Fibroblast of skin of scalp (primary cell): ENCODE data around the gene SOWAHD. TPM values are rescaled to one million over a fixed set of nuclear protein-coding genes. Genes with fewer than 3 reads are reported as not detected.
A peak's percentile ranks its signal among the peaks of the same experiment; 100 is the strongest.
"Not testable (repeated sequence)": the region's sequence is repeated elsewhere in the genome, so short reads cannot be mapped to it uniquely, and the experiment has no call there.

ENCODE experiments used
- DNase-seq: peaks from one replicate; pipeline ENCODE4 v3.0.0-alpha.2; 2013
- polyA plus RNA-seq, 2 experiments: library from polyadenylated mRNA; unstranded; fragments of 120-200 nt; gene quantifications; one replicate each; pipeline ENCODE4 v1.2.1, GENCODE V29; 2013; ENCODE audit not compliant: insufficient read length in 2 of 2

The SOWAHD gene, protein sequence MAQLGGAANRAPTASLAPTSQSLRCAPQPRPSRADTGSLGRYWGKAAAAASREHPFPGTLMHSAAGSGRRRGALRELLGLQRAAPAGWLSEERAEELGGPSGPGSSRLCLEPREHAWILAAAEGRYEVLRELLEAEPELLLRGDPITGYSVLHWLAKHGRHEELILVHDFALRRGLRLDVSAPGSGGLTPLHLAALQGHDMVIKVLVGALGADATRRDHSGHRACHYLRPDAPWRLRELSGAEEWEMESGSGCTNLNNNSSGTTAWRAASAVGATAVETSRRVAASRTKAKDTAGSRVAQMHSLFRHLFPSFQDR
- 0.85 TPM for polyA plus RNA-seq (2013, experiment 1 of 2; ENCODE audit: insufficient read length)
- 0.76 TPM for polyA plus RNA-seq (2013, experiment 2 of 2; ENCODE audit: insufficient read length)

DNA sequence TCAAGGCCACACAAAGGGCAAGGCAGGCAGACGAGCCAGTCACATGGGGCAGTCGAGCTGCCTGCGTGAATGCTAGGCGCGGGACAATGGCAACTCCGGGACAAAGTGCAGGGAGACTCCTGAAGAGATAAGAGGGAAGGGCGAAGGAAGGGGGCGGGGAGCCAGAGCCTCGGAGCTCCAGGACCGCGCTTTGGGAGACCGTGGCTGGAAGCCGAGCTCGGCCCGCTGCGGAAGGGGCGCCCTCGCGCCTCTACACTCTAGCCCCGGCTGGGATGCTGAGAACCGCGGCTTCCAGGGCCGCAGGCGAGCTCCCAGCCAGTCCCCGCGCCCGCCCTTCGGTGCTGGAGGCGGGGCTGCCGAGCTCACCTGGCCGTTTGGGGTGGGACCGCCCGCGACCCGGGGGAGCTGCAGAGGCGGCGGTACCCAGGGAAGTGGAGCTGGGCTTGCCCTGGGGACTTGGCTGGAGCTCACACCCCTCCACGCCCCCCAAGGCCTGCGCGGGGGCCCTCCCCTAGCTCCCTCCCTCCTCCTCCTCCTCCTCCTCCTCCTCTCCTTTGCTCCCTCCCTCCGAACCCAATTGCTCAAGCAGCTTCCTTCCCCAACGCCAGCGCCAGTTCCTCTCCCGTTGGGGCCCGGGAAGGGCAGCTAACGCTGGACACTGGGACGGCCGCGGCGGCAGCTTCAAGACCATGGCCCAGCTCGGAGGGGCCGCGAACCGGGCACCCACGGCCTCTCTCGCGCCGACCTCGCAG is at the start of gene SOWAHD:
SOWAHD (plus strand) TSS at position 610 of the 752 bp plus-strand sequence; CDS start at position 690, 80 bp downstream.
- DNase-seq = peak; percentile 26

DNA sequence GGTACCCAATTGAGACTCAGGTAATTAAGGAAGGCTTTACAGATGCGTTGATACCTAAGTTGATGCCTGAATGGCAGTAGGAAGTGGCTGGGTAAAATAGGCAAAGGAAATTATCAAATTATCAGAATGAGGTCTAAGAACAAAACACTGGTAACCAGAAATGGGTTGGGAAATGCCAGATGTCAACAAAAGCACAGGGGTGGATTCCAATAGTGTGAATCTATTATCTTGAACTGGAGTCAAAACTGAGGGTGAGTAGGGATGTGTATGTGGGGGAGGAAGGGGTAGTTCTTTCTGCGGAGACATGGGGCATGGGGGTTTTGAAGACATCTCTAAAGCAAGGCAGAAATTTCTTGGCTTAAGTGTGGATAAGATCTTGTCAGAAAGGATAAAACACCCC is 49.5 kb upstream of the SOWAHD start:
- DNase-seq = no peak

DNA sequence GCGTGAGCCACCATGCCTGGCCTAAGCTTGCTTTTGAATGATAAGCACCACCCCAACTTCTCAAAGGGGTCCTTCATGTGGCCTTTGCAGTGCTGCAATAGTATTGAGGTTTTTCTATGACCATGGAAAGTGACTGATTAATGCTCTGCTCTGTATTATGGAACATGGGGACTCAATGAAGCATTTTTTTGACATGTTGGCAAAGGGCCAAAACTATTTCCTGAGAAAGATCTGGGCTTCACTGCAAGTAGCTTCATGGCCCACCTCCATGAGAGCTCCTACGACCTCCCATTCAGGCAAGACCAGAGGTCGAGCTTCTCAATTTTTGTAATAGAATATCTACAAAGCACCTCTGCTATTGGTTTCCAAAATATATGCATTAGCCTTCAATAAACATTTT is 48.8 kb upstream of the SOWAHD start:
- no peak for DNase-seq

DNA sequence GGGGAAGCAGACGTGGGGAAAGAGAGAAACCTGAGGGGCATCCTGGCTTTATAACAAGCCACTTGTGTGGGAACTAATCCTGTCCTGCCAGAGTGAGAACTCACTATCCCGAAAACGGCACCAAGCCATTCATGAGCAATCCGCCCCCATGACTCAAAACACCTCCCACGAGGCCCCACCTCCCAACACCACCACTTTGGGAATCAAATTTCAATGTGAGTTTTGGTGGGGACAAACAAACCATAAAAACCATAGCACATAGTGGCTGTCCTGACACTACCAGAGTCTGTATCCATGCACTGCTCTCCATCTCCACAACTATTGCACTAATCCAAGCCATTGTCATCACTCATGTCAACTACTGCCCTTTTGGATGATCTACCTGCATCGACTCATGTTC is 36.9 kb upstream of the SOWAHD start:
- DNase-seq = no peak

DNA sequence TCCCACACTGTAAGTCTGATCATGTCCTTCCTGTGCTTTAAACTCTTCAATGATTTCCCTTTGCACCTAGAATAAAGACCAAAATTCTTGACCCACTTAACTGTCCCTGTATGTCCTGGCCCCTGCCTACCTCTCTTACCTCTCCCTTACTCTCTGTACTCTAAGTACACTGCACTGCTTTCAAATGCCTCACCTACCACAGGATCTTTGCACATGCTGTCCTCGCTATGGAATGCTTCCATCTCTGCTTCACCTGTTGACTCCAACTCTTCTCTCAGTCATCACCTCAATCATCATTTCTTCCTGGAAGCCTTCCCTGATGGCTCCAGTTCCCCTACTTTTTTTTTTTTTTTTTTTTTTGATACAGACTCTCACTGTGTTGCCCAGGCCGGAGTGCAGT is 36.5 kb upstream of the SOWAHD start:
- no peak for DNase-seq

DNA sequence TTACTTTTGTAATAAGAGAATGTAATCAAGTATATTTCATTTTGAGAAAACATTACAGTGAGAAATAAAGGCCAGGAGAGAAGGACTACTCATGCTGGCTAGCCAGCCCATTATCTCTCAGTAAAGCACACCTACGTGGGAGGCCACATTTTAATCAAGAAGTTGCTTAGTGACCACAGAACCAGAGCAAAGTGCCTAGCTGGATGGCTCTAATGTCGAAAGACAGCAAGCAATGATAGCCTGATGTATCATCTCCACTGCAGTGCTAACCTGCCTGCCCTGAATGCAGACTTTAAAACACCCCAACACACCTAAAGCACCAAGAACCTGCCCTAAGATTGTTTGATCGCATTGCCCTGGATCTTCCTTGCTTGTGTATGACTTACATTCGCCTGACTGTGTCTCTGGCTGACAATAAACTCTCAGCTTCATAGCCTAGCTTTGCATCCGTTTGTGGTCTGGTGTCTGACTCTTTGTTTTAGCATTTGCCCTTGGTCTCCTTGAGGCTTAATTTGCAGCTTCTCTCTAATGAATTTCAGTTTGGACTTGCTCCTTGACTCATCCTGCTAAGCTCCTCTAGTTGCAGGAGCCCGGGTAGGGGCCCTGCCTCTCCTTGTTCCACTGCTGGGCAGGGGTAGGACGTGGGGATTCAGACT is 31.4 kb upstream of the SOWAHD start:
- DNase-seq = no peak

DNA sequence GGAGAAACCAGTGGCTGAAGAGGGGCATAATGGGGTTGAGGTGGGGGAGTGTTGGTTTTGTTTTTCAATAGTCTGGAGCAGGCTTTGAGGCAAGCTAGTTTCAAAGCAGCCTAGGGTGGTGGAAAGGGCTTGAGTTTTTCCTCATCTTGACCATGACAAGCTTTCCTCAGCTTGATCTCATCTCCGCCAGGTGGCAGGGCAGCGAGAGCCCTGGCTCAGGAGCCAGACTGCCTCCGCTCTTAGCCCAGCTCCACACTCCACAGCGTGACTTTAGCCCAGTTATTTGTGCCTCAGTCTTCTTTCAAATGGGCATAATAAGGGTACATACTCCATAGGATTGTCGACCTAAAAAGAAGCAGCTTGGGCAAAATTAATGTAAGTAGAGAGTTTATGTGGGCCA is 29.9 kb upstream of the SOWAHD start:
- DNase-seq = no peak

DNA sequence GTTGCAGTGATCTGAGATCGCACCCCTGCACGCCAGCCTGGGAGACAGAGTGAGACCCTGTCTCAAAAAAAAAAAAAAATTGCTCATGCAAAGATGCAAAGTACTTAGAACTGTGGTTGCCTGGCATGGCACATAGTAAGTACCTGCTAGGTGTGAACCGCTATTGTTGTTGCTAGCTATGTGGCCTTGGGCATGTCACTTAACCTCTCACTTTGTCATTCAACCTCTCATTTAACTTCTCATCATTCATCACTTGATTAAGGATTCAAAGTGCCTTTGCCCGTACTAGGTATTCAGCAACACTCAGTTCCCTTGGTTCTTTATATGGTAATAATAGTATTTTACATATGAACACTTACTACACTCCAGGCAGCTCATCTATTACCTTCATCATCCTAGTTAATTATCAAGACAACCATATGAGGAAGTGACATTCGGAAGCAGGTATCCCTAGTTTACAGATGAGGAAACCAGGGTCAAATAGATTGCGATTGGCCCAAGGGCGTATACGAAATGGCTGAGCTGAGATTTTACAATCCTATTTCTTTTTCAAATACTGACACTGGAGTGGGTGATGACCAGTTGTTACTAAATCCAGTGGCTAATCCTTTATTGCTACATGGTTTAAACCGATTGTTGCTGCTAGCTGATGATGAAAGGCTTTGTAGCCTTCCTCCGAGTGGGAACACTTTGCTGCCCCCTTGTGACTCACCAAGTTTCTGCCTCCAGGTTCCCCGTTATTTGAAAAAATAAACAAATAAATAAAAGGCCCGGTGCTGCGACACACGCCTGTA is 28.8 kb upstream of the SOWAHD start:
- DNase-seq = peak; percentile 55

DNA sequence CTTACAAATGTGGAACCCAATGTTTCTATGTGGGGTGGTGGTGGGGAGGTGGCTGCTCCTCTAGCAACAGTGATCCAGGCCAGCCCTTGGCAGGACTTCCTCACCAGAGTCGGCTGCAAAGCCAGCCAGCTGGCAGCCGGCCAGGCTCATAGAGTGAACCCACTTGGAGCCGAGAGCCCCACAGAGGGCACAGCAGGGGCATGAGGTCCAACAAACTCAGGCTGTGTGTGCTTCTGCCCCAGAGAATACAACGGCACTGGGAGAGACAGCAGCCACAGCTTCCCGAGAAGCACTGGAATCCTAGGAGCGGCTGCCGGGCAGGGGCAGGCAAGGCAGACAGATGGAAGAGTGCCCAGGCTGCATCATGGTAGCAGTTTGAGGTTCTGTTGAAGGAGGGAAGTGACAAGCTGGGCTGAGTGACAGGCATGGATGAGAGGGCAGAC is 23.5 kb upstream of the SOWAHD start:
- no peak for DNase-seq

DNA sequence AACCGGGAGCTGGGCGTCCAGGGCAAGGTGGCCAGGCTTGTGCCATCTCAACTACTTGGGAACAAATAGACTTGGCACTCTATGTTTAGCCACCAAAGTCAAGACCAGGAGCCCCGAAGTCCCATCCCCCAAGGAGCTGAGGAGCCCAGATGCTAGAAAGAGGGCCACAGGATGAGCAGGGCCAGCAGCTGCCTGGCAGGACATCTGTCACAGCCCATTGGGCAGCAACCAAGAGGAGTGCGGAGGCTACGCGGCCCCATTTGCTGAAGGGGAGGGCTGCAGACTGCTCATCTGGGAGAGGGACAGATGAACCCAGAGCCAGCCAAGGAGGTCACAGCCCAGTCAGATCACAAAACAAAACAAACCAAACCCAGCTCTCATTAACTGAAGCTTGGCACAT is 22.9 kb upstream of the SOWAHD start:
- no peak for DNase-seq

DNA sequence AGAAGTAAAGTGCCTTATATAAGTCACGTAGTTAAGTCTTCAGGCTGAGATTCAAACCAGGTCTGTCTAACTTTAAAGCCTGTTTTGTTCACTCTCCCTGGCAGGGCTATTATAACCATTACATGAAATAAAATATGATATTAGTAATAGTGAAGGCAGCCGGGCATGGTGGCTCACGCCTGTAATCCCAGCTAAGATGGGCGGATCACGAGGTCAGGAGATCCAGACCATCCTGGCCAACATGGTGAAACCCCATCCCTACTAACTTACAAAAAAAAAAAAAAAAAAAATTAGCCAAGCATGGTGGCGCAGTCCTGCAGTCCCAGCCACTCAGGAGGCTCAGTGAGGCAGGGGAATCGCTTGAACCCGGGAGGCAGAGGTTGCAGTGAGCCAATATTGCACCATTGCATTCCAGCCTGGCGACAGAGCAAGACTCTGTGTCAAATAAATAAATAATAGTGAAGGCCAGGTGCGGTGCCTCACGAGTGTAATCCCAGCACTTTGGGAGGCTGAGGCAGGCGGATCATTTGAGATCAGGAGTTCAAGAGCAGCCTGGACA is 22.1 kb upstream of the SOWAHD start:
- DNase-seq = no peak

DNA sequence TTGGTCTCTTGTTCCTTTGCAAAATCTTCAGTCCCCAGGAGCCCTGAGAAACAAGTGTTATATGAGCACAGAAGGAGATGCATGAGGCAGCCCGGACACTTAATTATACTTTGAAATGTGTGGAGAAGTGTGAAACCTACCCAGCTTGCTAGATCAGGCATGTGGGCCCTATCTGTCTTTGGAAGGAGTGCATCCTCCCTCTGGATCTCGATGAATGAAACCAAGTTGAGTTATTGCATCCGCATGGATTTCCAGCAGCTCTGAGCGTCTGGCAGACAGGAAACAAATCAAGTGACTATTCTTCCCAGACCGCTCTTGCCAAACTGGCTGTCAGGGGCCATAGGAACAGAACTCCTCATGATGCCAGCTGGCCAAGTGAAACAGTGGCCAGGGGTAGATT is 19.6 kb upstream of the SOWAHD start:
- no peak for DNase-seq

DNA sequence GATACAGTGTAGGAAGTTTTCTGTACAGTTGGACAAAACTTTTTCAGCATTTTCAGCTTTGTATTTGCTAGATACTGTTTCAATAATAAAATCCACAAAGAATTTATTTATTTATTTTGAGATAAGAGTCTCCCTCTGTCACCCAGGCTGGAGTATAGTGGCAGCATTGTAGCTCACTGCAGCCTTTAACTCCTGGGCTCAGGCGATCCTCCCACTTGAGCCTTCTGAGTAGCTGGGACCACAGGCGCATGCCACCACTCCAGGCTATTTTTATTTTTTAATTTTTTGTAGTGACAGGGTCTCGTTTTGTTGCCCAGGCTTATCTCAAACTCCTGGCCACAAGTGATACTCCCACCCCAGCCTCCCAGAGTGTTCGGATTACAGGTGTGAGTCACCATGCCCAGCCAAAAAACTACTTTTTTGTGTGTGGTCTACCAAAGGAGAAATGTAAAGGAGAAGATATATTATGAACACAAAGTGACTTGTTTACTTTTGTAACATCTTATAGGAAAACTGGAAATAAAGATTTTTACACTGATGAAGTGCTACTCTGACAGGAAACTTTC is 13.0 kb upstream of the SOWAHD start:
- no peak for DNase-seq

DNA sequence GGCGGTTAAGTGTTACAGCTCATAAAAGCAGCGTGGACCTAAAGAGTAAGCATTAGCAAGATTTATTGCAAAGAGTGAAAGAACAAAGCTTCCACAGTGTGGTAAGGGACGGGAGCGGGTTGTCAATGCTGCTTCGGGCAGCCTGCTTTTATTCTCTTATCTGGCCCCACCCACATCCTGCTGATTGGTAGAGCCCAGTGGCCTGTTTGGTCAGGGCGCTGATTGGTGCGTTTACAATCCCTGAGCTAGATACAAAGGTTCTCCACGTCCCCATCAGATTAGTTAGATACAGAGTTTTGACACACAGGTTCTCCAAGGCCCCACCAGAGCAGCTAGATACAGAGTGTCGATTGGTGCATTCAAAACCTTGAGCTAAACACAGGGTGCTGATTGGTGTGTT is 8.3 kb upstream of the SOWAHD start:
- DNase-seq = not testable (repeated sequence)

DNA sequence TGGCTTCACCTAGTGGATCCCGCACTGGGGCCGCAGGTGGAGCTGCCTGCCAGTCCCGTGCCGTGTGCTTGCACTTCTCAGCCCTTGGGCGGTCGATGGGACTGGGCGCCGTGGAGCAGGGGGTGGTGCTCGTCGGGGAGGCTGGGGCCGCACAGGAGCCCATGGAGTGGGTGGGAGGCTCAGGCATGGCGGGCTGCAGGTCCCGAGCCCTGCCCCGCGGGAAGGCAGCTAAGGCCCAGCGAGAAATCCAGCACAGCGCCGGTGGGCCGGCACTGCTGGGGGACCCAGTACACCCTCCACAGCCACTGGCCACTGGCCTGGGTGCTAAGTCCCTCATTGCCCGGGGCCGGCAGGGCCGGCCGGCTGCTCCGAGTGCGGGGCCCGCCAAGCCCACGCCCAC is 7.6 kb upstream of the SOWAHD start:
- DNase-seq = not testable (repeated sequence)

DNA sequence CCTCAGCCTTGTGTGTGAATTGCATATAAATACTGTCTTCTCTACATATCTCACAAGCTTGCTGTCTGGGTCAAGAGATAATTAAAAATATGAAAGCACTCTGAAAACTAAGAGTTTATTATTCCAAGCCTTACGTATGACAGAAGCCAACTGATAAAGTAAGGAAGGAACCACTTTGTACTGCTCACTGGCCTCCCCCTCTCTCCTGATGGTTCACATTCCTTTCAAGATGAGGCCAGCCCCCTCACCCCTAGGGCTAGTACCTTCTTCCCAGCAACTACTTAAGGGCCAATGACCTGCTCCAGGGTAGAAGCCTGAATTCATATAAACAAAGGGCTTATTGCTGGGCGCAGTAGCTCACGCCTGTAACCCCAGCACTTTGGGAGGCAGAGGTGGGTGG is 5.4 kb upstream of the SOWAHD start:
- no peak for DNase-seq

DNA sequence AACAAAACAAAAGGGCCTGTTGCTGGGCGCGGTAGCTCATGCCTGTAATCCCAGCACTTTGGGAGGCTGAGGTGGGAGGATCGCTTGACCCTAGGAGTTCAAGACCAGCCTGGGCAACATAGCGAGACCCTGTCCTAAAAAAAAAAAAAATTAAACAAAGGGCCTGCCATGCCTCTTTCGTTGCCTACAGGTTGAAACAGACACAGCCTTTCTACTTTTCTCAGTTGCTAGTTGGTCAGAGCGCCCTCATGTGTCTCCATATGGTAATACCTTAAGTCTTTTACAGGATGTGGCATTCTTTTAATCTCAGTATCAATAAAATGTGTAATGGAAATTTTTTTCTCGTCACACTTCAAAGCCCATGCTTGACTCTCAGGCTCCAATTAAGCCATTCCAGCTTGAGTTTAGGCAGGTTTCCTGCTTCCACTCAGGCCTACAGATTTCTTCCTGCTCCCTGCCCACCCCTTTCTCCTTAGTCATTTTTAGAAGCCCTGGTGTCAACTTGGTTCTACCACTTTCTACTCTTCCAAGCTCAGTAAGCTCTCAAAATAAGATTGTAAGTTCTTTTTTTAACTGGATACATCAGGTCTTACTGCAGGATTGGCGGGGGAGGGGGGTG is 4.6 kb upstream of the SOWAHD start:
- peak; percentile 44 for DNase-seq

DNA sequence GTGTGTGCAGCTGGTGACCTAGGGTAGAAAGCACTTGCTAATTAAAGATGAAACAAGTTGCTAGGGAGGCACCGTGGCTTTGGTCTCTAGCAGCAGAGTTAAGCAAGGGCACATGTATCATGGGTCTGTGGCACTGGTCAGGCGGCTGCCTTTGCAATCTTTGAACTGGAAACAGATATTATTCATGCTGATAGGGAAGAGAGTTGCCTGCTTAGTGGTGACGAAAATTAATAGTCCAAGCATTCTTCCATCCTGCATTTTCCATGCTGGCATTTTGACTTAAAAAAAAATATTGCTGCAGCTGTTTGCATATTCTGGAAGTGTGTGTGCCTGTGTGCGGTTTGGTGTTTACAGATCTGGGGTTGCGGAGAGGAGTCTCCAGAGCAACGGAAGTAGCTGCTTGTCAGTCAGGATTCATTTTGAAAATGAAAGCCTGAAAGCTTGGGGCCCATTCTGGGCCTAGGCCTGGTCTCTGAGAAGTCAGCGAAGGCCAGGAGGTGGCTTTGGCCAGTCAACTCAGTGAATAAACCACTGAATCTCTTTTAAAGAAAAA is 2.3 kb upstream of the SOWAHD start:
- DNase-seq = peak; percentile 24

DNA sequence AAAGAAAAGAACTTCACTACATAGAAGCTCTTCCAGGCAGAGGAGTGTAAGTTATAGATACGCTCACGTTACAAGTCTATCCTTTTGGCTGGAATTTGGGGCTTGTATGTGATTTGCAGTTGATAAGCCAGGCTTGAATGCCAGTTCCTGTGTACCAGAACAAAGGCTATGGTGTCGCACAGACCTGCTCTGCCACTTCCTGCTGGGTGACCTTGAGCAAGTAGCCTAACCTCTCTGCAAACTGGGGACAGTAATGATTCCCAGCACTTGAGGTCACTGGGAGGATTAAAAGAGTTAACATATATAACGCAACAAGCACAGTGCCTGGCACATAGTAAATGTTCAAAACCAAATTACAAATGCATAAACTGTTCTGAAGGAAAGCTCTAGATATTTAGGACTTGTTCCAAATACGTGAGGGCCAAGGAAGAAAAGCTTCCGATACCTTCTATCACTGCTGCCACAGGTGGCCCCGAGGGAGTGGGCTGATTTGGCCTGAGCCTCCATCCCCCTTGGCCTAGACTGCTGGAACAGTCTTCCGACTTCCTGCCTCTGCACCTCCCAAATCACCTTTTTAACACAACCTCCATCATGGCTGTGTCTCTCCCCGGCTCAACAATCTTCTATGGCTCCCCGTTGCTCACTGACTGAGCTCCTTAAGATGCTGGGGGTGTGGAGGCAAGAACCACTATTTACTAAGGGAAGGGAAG is 1.3 kb upstream of the SOWAHD start:
- no peak for DNase-seq

DNA sequence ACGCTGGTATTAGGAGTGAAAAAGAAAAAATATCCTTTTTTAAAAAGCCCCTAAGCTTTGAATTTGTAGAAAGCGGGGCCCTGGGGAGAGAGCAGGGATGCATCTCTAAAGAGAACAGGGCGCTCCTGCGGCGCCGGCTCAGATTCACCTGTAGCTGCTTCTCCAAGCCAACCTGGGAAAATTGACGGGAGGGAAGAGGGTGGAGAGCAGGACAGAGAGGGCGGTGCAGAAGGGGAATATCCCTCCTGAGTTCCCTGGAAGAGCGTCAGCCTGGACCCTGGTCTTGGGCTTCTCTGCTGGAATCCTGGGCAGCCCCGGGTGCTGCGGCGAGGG is 776 bp upstream of the SOWAHD start:
- DNase-seq = no peak
